ENCODE measurements around the gene SPART.

GRCh38 chr13:36337938-36338641, 8.1 kb downstream of the SPART start:
- TF ChIP-seq CTCF (IDR thresholded peaks at IDR 0.05) (no peak), ZFX (IDR thresholded peaks at IDR 0.05; ENCODE audit: borderline replicate concordance) (no peak)
